CD4-positive, alpha-beta T cell treated with Interleukin-6 for 4 hours (primary cell): ENCODE results near the gene RYR1.
"Not testable (repeated sequence)": the region's sequence is repeated elsewhere in the genome, so short reads cannot be mapped to it uniquely, and the experiment has no call there.

Source experiments
- DNase-seq: peaks from one replicate; pipeline ENCODE4 v3.0.0-alpha.2; 2020; ENCODE audit warnings: mixed read lengths

The RYR1 gene

GRCh38 chr19:38496116-38496515 lies 62.6 kb downstream of the RYR1 start:
- DNase-seq, result no peak

GRCh38 chr19:38496603-38497487 lies 63.4 kb downstream of the RYR1 start:
- DNase-seq, result no peak

- no peak for DNase-seq
Observed at GRCh38 chr19:38497907-38498306, 64.4 kb downstream of the RYR1 start.

GRCh38 chr19:38499532-38499931 lies 66.0 kb downstream of the RYR1 start:
- no peak for DNase-seq

- DNase-seq, result no peak
Observed at GRCh38 chr19:38500450-38500849, 67.0 kb downstream of the RYR1 start.

- DNase-seq, result no peak
Observed at GRCh38 chr19:38502410-38503076, 69.1 kb downstream of the RYR1 start.

- DNase-seq, result no peak
Observed at GRCh38 chr19:38503077-38503410, 69.6 kb downstream of the RYR1 start.

GRCh38 chr19:38505958-38506357 lies 72.5 kb downstream of the RYR1 start:
- DNase-seq, result no peak

GRCh38 chr19:38506375-38506722 lies 72.9 kb downstream of the RYR1 start:
- no peak for DNase-seq

GRCh38 chr19:38506723-38507550 lies 73.4 kb downstream of the RYR1 start:
- peak; percentile 93 for DNase-seq

- no peak for DNase-seq
Observed at GRCh38 chr19:38507551-38508127, 74.1 kb downstream of the RYR1 start.

GRCh38 chr19:38508507-38508906 lies 75.0 kb downstream of the RYR1 start:
- no peak for DNase-seq

- DNase-seq, result no peak
Observed at GRCh38 chr19:38509027-38509426, 75.5 kb downstream of the RYR1 start.

- DNase-seq, result no peak
Observed at GRCh38 chr19:38511074-38511708, 77.7 kb downstream of the RYR1 start.

GRCh38 chr19:38512277-38512676 lies 78.8 kb downstream of the RYR1 start:
- no peak for DNase-seq

GRCh38 chr19:38513156-38513555 lies 79.7 kb downstream of the RYR1 start:
- not testable (repeated sequence) for DNase-seq

GRCh38 chr19:38513762-38514167 lies 80.3 kb downstream of the RYR1 start:
- peak; percentile 21 for DNase-seq

GRCh38 chr19:38514812-38515633 lies 81.5 kb downstream of the RYR1 start:
- peak; percentile 87 for DNase-seq

- DNase-seq, result no peak
Observed at GRCh38 chr19:38515896-38516295, 82.4 kb downstream of the RYR1 start.

GRCh38 chr19:38516802-38517201 lies 83.3 kb downstream of the RYR1 start:
- DNase-seq, result no peak

GRCh38 chr19:38517321-38517720 lies 83.8 kb downstream of the RYR1 start:
- DNase-seq, result no peak

GRCh38 chr19:38517980-38518379 lies 84.5 kb downstream of the RYR1 start:
- not testable (repeated sequence) for DNase-seq
